Measurements from ENCODE around the gene FNDC11.

Gene FNDC11

GRCh38 chr20:63560333-63560805, 6.4 kb downstream of the FNDC11 start:
- peaks cover 2% of the 10 kb centered on the region for H3K9me3 ChIP-seq
- no peak overlapping the region for H3K27ac ChIP-seq
- H3K36me3 ChIP-seq: peaks cover 99% of the 10 kb centered on the region
- H3K4me1 ChIP-seq (ENCODE audit: control insufficient read depth in 1 of 2, insufficient read depth in 1 of 2, low read depth in 1 of 2, low read length in 1 of 2): no peaks in the 10 kb centered on the region
- H3K4me3 ChIP-seq (ENCODE audit: low read depth in 1 of 2, low read length in 1 of 2): no peak overlapping the region
- no peak for TF ChIP-seq CTCF (IDR thresholded peaks at IDR 0.05)
- peaks cover 16% of the 10 kb centered on the region for H3K27me3 ChIP-seq

DNA sequence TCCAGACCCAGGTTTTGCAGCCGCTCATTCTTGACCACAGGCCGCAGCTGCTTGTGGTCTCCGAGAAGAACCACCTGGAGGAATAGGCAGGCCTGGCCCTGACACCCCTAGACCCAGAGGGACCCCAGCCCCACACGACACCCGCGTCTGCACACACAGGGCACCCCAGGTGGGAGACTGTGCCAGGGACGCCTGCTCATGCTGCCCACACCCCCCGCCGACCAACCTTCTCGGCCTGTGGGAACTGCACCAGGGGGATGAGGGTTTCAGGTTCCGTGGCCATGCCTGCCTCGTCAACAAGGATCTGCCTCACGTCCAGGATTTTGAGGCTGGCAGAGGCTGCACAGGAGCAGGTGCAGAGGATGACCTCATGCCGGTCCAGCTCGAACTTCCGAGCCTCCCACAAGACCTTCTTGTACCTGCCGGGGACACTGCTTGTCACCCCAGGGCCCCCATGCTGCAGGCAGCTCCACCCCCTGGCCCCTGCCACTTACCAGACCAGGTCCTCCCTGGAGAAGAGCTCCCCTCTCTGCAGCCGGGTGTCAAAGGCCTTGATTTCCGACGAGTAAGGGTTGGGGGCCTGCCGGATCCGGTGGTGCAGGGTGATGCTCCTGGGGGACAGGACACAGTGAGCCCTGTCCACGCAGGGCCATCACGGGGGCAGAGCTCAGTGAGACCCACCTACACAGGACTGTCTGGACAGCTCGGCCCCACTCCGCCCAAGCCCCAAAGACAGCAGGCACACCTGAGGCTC, 7.1 kb downstream of the FNDC11 start:
- Histone ChIP-seq H3K36me3 (peaks cover 99% of the 10 kb centered on the region), H3K27ac (no peak overlapping the region)

GRCh38 chr20:63561624-63562396, 7.9 kb downstream of the FNDC11 start:
- Histone ChIP-seq H3K4me1 (ENCODE audit: control insufficient read depth in 1 of 2, insufficient read depth in 1 of 2, low read depth in 1 of 2, low read length in 1 of 2) (peaks cover 3 to 4% of the 10 kb centered on the region in 2 experiments), H3K9me3 (peaks cover 2% of the 10 kb centered on the region), H3K4me3 (ENCODE audit: low read depth in 1 of 2, low read length in 1 of 2) (no peak overlapping the region), H3K27ac (no peak overlapping the region), H3K36me3 (peaks cover 100% of the 10 kb centered on the region), H3K27me3 (peaks cover 11% of the 10 kb centered on the region)
- TF ChIP-seq CTCF (IDR thresholded peaks at IDR 0.05): no peak

More for the DNA sequence above, 7.1 kb downstream of the FNDC11 start:
- Histone ChIP-seq H3K4me1 (ENCODE audit: control insufficient read depth in 1 of 2, insufficient read depth in 1 of 2, low read depth in 1 of 2, low read length in 1 of 2) (no peaks in the 10 kb centered on the region), H3K27me3 (peaks cover 16% of the 10 kb centered on the region), H3K4me3 (ENCODE audit: low read depth in 1 of 2, low read length in 1 of 2) (no peak overlapping the region), H3K9me3 (peaks cover 2% of the 10 kb centered on the region)
- TF ChIP-seq CTCF (IDR thresholded peaks at IDR 0.05): no peak

DNA sequence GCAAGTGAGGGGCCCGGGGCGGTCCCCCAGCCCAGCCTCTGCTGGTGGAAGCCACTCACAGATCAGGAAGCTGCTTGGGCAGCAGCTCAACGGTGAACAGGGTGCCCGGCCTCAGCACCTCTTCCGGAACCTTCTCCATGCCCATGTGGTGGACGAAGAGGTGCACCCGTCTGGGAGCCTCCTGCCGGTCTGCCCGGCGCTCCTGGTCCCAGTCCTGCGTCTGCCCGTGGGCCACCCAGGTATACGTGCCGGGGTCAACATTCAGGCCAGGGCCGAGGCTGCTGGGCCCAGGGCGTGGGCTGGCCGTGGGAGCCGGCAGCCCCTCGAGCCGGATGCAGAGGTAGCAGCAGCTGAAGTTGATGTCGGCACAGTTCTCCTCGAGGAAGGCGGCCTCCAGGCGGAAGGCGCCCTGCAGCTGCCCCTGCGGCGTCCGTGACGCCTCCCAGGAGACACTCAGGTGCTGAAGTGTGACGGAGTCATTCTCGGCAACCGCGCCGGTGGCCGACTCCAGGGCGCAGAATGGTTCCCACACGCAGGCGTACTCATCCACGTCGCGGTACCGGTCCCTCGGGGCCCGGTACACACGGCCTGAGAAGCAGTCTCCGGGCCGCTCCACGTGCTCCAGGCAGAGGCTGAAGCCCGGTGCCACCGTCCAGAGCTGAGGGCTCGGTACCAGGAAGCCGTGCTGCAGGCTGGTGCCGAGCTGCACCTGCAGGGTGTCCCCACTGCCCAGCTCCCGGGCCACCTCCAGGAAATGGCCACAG, 8.7 kb downstream of the FNDC11 start:
- no peak for TF ChIP-seq CTCF (IDR thresholded peaks at IDR 0.05)
- H3K9me3 ChIP-seq: peaks cover 2% of the 10 kb centered on the region
- H3K4me3 ChIP-seq (ENCODE audit: low read depth in 1 of 2, low read length in 1 of 2): no peak overlapping the region
- no peak overlapping the region for H3K27ac ChIP-seq
- peaks cover 10% of the 10 kb centered on the region for H3K27me3 ChIP-seq
- peaks cover 98% of the 10 kb centered on the region for H3K36me3 ChIP-seq
- H3K4me1 ChIP-seq (ENCODE audit: control insufficient read depth in 1 of 2, insufficient read depth in 1 of 2, low read depth in 1 of 2, low read length in 1 of 2): peaks cover 12% of the 10 kb centered on the region in 2 experiments

DNA sequence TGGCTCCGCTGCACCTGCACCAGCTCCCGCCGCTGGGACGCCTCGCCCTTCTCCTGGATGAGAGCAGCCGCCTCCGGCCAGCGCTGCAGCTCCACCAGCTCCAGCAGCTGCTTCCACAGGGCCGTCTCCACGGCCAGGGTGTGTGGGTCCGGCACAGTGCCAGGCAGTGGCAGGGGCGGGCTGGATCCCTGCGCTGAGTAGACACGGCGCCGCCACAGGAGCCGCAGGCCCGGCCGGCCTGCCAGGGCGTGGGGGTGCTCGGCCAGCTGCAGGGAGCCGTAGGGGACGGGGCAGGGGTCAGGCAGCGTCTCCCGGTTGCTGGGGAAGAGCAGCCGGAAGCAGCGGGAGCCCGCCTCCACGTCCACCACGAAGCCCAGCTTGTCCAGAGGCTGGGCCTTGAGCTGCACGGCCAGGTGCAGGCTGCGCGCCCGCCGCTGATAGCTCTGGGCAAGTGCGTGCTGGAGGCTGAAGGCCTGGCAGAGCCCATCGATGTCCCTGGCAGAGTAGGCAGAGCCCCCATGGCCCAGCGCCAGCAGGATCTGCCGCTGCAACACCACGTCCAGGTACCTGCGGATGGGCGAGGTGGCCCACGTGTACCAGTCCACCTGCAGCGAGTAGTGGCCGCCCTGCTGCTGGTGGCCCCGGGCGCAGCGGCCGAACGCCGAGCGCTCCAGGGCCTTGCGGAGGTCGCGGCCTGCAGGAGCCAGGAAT, 9.4 kb downstream of the FNDC11 start:
- Histone ChIP-seq H3K36me3 (peaks cover 94% of the 10 kb centered on the region), H3K4me3 (ENCODE audit: low read depth in 1 of 2, low read length in 1 of 2) (no peak overlapping the region), H3K27me3 (peaks cover 10% of the 10 kb centered on the region), H3K4me1 (ENCODE audit: control insufficient read depth in 1 of 2, insufficient read depth in 1 of 2, low read depth in 1 of 2, low read length in 1 of 2) (peaks cover 19% of the 10 kb centered on the region in 2 experiments), H3K27ac (no peak overlapping the region), H3K9me3 (peaks cover 2% of the 10 kb centered on the region)
- no peak for TF ChIP-seq CTCF (IDR thresholded peaks at IDR 0.05)

Measured in neutrophil (primary cell).